GM18868 (cell line): ENCODE data around the gene AMBRA1.

ENCODE experiments used
- ATAC-seq: cut with Tn5 transposase; IDR thresholded peaks from one replicate; pipeline ENCODE4 v1.9.1; 2021; ENCODE audit warnings: mild to moderate bottlenecking, moderate library complexity; ENCODE audit not compliant: unreplicated experiment

The AMBRA1 gene

GRCh38 chr11:46356924-46357482, 236.8 kb downstream of the AMBRA1 start:
- no peak for ATAC-seq

- no peak for ATAC-seq
Observed at GRCh38 chr11:46353698-46354097, 240.1 kb downstream of the AMBRA1 start.

- no peak for ATAC-seq
Observed at GRCh38 chr11:46352063-46352841, 241.6 kb downstream of the AMBRA1 start.

- no peak for ATAC-seq
Observed at GRCh38 chr11:46351606-46352005, 242.2 kb downstream of the AMBRA1 start.

GRCh38 chr11:46351148-46351547, 242.7 kb downstream of the AMBRA1 start:
- ATAC-seq = no peak

- ATAC-seq = no peak
Observed at GRCh38 chr11:46350695-46351094, 243.1 kb downstream of the AMBRA1 start.

GRCh38 chr11:46348566-46349401, 245.0 kb downstream of the AMBRA1 start:
- no peak for ATAC-seq

GRCh38 chr11:46347637-46348311, 246.0 kb downstream of the AMBRA1 start:
- no peak for ATAC-seq

- peak; percentile 67 for ATAC-seq
Observed at GRCh38 chr11:46346886-46347636, 246.8 kb downstream of the AMBRA1 start, which contains the start of gene DGKZ. DGKZ (plus strand) TSS chr11:46347463; CDS start chr11:46347660, 197 bp downstream.
